GM19099 (cell line): ENCODE measurements around the gene AP3B1.

Source experiments
- POLR2A ChIP-seq: IDR thresholded peaks from 3 replicates; pipeline ENCODE4 v1.6.1; 2011; ENCODE audit warnings: low read depth; ENCODE audit not compliant: insufficient read length; ENCODE audit errors: extremely low read depth

AP3B1 gene

GRCh38 chr5:78151594-78152271 is 142.8 kb downstream of the AP3B1 start:
- no peak for TF ChIP-seq POLR2A

GRCh38 chr5:78137290-78137689 is 157.2 kb downstream of the AP3B1 start:
- no peak for TF ChIP-seq POLR2A

- no peak for TF ChIP-seq POLR2A
Measured at GRCh38 chr5:78133423-78133822, 161.1 kb downstream of the AP3B1 start.

GRCh38 chr5:78132507-78132906 is 162.0 kb downstream of the AP3B1 start:
- TF ChIP-seq POLR2A, result no peak

- no peak for TF ChIP-seq POLR2A
Measured at GRCh38 chr5:78129597-78129996, 164.9 kb downstream of the AP3B1 start.

GRCh38 chr5:78127875-78128274 is 166.6 kb downstream of the AP3B1 start:
- TF ChIP-seq POLR2A, result no peak

- no peak for TF ChIP-seq POLR2A
Measured at GRCh38 chr5:78126536-78126935, 168.0 kb downstream of the AP3B1 start.

- TF ChIP-seq POLR2A, result no peak
Measured at GRCh38 chr5:78116167-78116566, 178.3 kb downstream of the AP3B1 start.

- no peak for TF ChIP-seq POLR2A
Measured at GRCh38 chr5:78113689-78114264, 180.7 kb downstream of the AP3B1 start.

GRCh38 chr5:78112931-78113330 is 181.6 kb downstream of the AP3B1 start:
- TF ChIP-seq POLR2A, result no peak

- no peak for TF ChIP-seq POLR2A
Measured at GRCh38 chr5:78109891-78110324, 184.6 kb downstream of the AP3B1 start.

- TF ChIP-seq POLR2A, result no peak
Measured at GRCh38 chr5:78108564-78108963, 185.9 kb downstream of the AP3B1 start.

- TF ChIP-seq POLR2A, result no peak
Measured at GRCh38 chr5:78103232-78103918, 191.1 kb downstream of the AP3B1 start.

GRCh38 chr5:78102500-78102899 is 192.0 kb downstream of the AP3B1 start:
- TF ChIP-seq POLR2A, result no peak

GRCh38 chr5:78095125-78095524 is 199.4 kb downstream of the AP3B1 start:
- no peak for TF ChIP-seq POLR2A

GRCh38 chr5:78090002-78090401 is 204.5 kb downstream of the AP3B1 start:
- TF ChIP-seq POLR2A, result no peak
